Kidney (tissue), 14 donors: ENCODE measurements around the gene NRXN2. TPM values are rescaled to one million over a fixed set of nuclear protein-coding genes. Genes with fewer than 3 reads are reported as not detected.

Experiments
- DNase-seq, 5 donors: peaks; one replicate each; pipeline ENCODE4 v3.0.0-alpha.2; 2013 to 2020
- FAIRE-seq: peaks from 2 replicates; lab custom pipeline; 2012; peaks lifted over from hg19 to GRCh38; lab: Jason Lieb, UNC
- H3K27ac ChIP-seq, 2 donors: one replicate each; pipeline ENCODE4 v1.7.0; 2013; ENCODE audit warnings: low read depth in 2 of 2, low read length in 2 of 2, inconsistent platforms in 1 of 2
- H3K27me3 ChIP-seq: one replicate; pipeline ENCODE4 v1.7.1; 2013; ENCODE audit warnings: low read length, inconsistent platforms; ENCODE audit not compliant: control insufficient read depth, insufficient read depth
- H3K36me3 ChIP-seq, 3 donors: one replicate each; pipeline versions ENCODE4 v1.7.0 to v1.7.1; 2013; ENCODE audit warnings: low read length in 3 of 3, control low read depth in 1 of 3, inconsistent platforms in 1 of 3; ENCODE audit not compliant: insufficient read depth in 3 of 3, control insufficient read depth in 2 of 3
- H3K4me1 ChIP-seq, 3 donors: one replicate each; pipeline versions ENCODE4 v1.7.0 to v1.7.1; 2013; ENCODE audit warnings: low read length in 3 of 3, inconsistent platforms in 1 of 3, low read depth in 1 of 3; ENCODE audit not compliant: control insufficient read depth in 2 of 3, insufficient read depth in 2 of 3
- H3K4me3 ChIP-seq, 3 donors: one replicate each; pipeline versions ENCODE4 v1.7.0 to v1.8.1; 2013; ENCODE audit warnings: low read length in 3 of 3, control low read depth in 1 of 3, inconsistent platforms in 1 of 3
- H3K9ac ChIP-seq, 3 donors: one replicate each; pipeline versions ENCODE4 v1.7.0 to v1.7.1; 2013; ENCODE audit warnings: low read length in 3 of 3, control low read depth in 1 of 3, inconsistent platforms in 1 of 3
- H3K9me3 ChIP-seq, 3 donors: one replicate each; pipeline versions ENCODE4 v1.7.0 to v1.7.1; 2013; ENCODE audit warnings: low read length in 3 of 3, control low read depth in 1 of 3, inconsistent platforms in 1 of 3; ENCODE audit not compliant: control insufficient read depth in 2 of 3, insufficient read depth in 1 of 3
- intact Hi-C: fragments of 100-400 bp; cut with DNase I; formaldehyde crosslinking; loops from one replicate; pipeline ENCODE4 v1.11.1; 2022
- polyA plus RNA-seq: library from polyadenylated mRNA; stranded (reverse); fragments of 350-450 nt; fragmentation: Illumina TruSeq; extraction: RNeasy Lipid Tissue Mini Kit (QIAGEN cat#74804); gene quantifications from one replicate; pipeline ENCODE4 v1.2.3, GENCODE V29; 2014; ENCODE audit warnings: low read depth, low replicate concordance; ENCODE audit not compliant: insufficient read depth
- total RNA-seq: library from RNA; stranded (reverse); fragmentation: NEBNext Ultra II Directional; extraction: Animal tissue kit (Norgen Biotek cat#: 25700); gene quantifications from one replicate; pipeline ENCODE4 v1.2.1, GENCODE V29; 2021
- TF ChIP-seq, protein P1 (sequence below): IDR thresholded peaks from 3 replicates; pipeline ENCODE4 v1.5.1; 2012; ENCODE audit warnings: mild to moderate bottlenecking, moderate library complexity, borderline replicate concordance; ENCODE audit not compliant: insufficient read depth; ENCODE audit errors: extremely low read depth
- donor health status: control.
- donor health status: control.
- donor health status: control.
- donor health status: control.
- donor health status: control.
- donor health status: DM: yes; HTN: yes; CAD: no.
- donor health status: Normal renal cell carcinoma (clear cell type).

Gene NRXN2
- total and polyA plus RNA-seq, 2 donors from 2014 or later = 13.3 to 22.0 TPM

DNA sequence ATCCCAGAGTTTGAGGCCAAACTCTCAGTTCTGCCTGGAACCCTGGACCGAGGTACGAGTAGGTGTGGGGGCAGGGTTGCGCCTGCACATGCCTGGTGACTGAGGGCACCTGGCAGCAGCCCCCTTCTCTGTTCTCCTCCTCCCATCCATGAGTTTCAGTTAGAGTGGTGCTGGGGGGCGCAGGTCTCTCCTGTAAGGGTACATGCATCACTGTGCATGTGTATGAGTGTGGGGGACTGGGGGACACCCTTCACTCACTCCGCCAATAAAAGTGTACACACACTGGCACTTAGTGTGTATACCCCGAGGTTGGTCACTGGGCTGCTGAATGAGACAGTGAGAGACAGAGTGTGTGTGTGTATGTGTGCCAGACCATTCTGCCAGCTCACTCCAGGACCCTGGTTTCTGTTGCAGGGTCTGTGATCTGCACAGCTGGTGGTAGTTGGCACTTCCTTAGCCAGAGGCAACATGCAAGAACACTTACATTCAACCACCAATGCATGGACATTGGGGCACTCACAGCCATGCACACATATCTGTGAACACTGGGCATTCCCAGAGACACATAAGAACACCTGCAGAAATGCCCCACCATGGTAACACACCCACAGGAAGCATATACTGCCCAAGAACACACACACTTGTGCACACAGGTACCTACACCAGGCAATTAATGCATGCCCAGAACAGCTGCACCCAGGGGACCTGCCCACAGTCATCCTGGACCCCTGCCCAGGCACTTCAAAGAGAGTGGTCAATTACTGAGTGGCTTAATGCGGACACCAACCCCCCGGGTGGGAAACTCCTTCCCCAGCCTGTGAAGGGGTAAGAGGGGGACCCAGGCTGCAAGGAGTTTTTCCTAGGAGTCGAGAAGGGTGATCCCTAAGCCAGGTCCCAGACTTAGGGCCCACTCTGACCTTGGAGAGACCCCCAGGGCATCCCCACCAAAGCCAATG lies 1.2 kb upstream of the NRXN2 start:
- TF ChIP-seq, protein P1, sequence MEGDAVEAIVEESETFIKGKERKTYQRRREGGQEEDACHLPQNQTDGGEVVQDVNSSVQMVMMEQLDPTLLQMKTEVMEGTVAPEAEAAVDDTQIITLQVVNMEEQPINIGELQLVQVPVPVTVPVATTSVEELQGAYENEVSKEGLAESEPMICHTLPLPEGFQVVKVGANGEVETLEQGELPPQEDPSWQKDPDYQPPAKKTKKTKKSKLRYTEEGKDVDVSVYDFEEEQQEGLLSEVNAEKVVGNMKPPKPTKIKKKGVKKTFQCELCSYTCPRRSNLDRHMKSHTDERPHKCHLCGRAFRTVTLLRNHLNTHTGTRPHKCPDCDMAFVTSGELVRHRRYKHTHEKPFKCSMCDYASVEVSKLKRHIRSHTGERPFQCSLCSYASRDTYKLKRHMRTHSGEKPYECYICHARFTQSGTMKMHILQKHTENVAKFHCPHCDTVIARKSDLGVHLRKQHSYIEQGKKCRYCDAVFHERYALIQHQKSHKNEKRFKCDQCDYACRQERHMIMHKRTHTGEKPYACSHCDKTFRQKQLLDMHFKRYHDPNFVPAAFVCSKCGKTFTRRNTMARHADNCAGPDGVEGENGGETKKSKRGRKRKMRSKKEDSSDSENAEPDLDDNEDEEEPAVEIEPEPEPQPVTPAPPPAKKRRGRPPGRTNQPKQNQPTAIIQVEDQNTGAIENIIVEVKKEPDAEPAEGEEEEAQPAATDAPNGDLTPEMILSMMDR = no peak
- Histone ChIP-seq H3K9me3 (no peaks in the 10 kb centered on the region), H3K4me1 (no peaks in the 10 kb centered on the region), H3K36me3 (no peaks in the 10 kb centered on the region), H3K9ac (no peak overlapping the region), H3K27me3 (peaks cover 3% of the 10 kb centered on the region), H3K27ac (no peak overlapping the region), H3K4me3 (no peak overlapping the region)
- intact Hi-C loops = no loop called here
- DNase-seq = peak in 1 of 5 donors; percentile 53
- FAIRE-seq = no peak

DNA sequence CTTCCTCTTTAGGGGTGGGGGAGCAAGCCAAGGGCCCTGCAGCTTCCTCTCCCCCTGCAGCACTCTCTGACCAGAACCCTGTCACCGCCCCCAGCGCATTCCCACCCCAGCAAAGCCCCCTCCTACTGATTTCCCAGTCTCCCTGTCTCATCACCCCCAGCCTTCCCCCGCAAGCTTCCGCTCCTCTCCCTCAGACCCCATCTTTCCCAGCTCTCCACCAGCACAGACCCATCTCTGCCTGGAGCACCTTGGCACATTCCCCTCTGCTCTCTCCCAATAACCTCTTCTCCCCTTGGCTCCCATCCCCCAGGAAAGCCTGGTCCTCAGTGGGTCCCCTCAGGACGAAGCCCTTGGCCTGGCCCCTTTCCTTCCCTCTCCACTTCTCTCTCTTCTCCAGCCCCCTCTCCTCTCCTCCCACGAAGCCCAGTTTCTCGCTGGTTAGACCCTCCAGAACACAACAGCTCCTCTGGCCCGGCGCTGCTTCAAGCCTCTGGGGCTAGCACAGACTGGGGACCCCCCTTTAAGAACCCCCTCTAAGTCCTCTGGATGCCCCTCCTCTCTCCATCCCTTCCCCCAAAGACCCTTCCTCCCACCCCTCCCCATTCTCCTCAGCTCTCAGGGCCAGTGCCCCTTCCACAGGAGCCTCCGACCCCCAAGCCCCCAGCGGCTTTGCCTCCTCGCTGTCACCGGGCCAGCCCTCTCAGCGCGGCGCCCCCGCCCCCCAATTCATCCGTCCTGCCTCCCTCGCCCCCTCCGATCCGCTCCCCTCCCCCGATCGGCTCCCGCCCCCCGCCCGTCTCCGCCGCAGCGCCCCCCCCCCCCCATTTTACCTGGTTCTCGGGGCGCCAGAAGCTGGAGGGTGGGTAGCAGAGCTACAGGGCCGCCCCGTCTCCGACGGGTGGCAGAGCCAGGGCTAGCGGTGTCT lies 594 bp downstream of the NRXN2 start:
- TF ChIP-seq, protein P1 = no peak
- Histone ChIP-seq H3K4me3 (no peak overlapping the region), H3K27me3 (peaks cover 3% of the 10 kb centered on the region), H3K9ac (no peak overlapping the region), H3K9me3 (no peaks in the 10 kb centered on the region), H3K27ac (no peak overlapping the region), H3K4me1 (no peaks in the 10 kb centered on the region), H3K36me3 (no peaks in the 10 kb centered on the region)
- intact Hi-C loops = no loop called here
- peak in 1 of 5 donors; percentile 65 for DNase-seq
- no peak for FAIRE-seq

DNA sequence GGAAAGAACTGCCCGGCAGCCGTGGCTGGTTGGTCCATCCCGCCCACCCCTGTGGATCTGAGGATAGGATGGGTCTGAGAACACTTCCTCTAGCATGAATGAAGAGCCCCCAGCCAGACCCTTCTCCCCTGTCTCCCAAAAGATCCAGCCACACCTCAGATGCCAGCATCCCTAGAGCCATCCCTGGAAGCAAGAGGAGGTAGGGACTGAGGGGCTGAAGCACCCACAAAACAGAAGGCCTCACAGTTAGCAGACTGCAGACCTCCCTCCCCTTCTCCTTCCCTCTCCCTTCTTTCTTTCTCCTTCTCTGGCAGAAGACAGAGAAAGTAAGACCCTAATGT lies 1.7 kb downstream of the NRXN2 start:
- DNase-seq (no peak), FAIRE-seq (no peak)
- Histone ChIP-seq H3K36me3 (no peaks in the 10 kb centered on the region), H3K27ac (no peak overlapping the region), H3K4me3 (no peak overlapping the region), H3K9ac (no peak overlapping the region), H3K9me3 (no peaks in the 10 kb centered on the region), H3K4me1 (no peaks in the 10 kb centered on the region), H3K27me3 (peaks cover 3% of the 10 kb centered on the region)
- intact Hi-C loops = no loop called here
- TF ChIP-seq, protein P1 = no peak
